ENCODE results near the gene GLB1L2. TPM values are rescaled to one million over a fixed set of nuclear protein-coding genes. Genes with fewer than 3 reads are reported as not detected.
"Not testable (repeated sequence)": the region's sequence is repeated elsewhere in the genome, so short reads cannot be mapped to it uniquely, and the experiment has no call there.

The GLB1L2 gene
- total RNA-seq, 1 donor from 2014 or later: 1.6 TPM

- ATAC-seq (no peak), DNase-seq (ENCODE audit: low spot score) (no peak)
- intact Hi-C loops (cut with DNase I): no loop called here
Observed at GRCh38 chr11:134317103-134317502, 14.7 kb upstream of the GLB1L2 start.

DNA sequence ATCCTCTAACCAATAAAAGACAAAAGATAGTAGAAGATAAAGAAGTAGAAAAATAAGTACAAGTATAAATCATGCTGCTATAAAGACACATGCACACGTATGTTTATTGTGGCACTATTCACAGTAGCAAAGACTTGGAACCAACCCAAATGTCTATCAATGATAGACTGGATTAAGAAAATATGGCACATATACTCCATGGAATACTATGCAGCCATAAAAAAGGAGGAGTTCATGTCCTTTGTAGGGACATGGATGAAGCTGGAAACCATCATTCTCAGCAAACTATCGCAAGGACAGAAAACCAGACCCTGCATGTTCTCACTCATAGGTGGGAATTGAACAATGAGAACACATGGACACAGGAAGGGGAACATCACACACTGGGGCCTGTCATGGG, 10.4 kb upstream of the GLB1L2 start:
- DNase-seq (ENCODE audit: low spot score); ATAC-seq; intact Hi-C loops (cut with DNase I): not testable (repeated sequence)

DNA sequence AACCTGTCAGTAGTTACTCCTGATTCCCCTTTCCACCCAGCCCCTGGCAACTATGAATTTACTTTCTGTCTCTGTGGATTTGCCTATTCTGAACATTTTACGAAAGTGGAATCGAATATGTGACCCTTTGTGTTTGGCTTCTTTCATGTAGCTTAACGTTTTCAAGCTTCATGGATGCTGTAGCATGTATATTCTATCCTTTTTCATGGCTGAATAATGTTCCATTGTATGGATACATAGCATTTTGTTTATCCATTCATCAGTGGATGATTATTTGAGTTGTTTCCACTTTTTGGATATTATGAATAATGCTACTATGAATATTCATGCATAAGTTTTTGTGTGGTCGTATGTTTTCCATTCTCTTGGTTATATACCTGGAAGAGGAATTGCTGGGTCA, 9.2 kb upstream of the GLB1L2 start:
- ATAC-seq: no peak
- intact Hi-C loops (cut with DNase I): no loop called here

GRCh38 chr11:134328433-134328832, 3.4 kb upstream of the GLB1L2 start:
- intact Hi-C loops (cut with DNase I): no loop called here
- no peak for ATAC-seq
- no peak for DNase-seq (ENCODE audit: low spot score)

More for the DNA sequence above, 9.2 kb upstream of the GLB1L2 start:
- DNase-seq (ENCODE audit: low spot score): no peak

GRCh38 chr11:134330611-134331353, 1.0 kb upstream of the GLB1L2 start:
- intact Hi-C loops (cut with DNase I): no loop called here
- no peak for DNase-seq (ENCODE audit: low spot score)
- no peak for ATAC-seq

DNA sequence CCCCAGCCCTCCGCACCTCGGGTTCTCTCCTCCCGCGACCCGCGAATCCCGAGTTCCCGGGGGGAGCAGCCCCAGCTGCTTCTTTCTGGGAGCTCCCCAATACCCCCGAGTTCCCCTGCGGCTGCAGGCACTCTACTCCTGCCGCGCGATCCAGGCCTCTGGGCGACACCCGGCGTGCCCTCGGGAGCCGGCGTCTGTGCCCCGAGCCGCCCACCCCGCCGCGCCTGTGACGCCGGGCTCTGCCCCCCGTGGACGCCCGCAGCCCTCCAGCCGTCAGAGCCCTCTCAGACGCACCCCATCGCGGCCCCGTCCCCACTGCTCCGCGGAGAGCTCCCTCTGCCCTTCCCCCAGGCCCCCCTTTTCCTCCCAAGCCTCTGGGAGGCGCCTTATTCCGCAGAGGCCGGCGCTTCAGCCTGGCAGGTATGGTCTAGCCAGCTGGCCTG, 422 bp downstream of the GLB1L2 start:
- DNase-seq (ENCODE audit: low spot score) (no peak), ATAC-seq (peak; percentile 12)
- intact Hi-C loops (cut with DNase I): no loop called here

GRCh38 chr11:134332782-134333181, 994 bp downstream of the GLB1L2 start:
- intact Hi-C loops (cut with DNase I): no loop called here
- ATAC-seq (no peak), DNase-seq (ENCODE audit: low spot score) (no peak)

DNA sequence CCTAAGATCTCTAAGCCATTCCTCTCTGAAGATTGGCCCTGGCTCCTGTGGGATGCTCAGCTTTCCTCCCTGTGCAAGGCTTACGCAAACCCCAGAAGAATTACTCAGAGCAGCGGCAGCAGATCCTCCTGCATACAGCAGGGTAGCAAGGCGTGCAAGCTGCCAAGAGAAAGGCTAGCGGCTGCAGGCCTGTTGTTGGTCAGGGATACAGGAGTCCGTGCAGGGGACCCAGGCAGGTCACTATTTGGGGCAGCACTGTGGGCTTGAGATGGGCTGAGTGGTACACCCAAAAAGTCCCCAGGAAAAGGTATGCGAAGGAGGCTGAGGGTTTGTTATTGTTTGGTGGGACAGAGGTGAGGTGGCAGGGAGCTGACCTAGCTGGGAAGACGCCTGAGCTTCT, 1.5 kb downstream of the GLB1L2 start:
- no peak for ATAC-seq
- intact Hi-C loops (cut with DNase I): no loop called here
- DNase-seq (ENCODE audit: low spot score): no peak

DNA sequence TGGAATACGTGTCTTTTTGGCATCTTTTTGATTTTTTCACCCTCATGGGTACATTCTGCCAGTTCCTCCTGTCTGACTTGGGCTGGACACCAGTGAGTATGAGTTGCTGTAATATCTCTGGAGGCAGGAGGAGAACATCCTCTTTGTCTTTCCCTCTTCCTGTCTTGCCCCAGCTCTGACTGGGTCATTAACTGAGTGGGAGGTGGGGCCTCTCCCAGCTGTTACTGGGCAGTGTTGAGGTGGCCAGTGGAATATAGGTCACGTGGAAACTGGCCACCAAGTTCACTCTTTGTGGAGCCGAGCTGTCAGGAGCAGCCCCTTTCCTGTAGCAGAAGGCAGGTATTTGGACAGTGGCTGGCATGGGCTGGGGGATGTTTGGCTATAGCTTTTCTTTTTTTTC, 2.2 kb downstream of the GLB1L2 start:
- intact Hi-C loops (cut with DNase I): no loop called here
- DNase-seq (ENCODE audit: low spot score) (no peak), ATAC-seq (no peak)

DNA sequence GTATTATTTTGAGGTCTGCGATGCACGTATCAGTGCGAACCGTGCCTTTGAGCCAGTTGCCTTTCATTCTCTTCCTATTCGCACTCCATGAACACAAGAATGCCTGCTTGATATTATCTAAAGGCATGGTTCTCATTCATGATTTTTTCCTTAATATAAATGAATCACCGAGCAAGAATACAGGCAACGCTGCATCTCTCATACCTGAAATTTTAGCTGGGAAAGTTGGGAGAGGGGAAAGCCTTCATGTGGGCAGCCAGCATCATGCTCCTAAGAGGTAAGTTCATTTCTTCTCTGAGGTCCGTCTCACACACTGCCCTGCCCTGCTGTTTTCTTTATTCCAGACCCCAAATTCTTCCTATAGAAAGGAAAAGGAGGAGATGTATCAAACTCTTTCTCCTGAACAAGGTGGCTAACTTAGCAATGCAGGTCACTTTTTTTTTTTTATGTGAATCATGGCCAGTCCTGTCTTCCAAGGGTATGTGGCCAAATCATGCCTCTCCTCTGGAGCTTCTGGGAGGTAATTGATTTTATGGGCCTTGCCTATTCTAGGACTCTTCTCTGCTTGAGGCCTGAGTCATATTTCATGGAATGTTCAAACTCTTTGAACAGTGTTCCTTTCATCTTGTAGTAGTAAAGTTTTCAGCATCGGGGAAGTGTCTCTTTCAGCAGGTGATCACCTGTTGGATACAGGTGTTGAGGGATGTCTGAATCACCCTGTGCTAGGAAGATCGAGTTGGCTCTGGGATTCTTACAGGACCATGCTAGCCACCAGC, 3.2 kb downstream of the GLB1L2 start:
- DNase-seq (ENCODE audit: low spot score): no peak
- no peak for ATAC-seq
- intact Hi-C loops (cut with DNase I): no loop called here

GRCh38 chr11:134337051-134337450, 5.3 kb downstream of the GLB1L2 start:
- intact Hi-C loops (cut with DNase I): no loop called here
- DNase-seq (ENCODE audit: low spot score) (no peak), ATAC-seq (no peak)

- intact Hi-C loops (cut with DNase I): no loop called here
- no peak for ATAC-seq
- no peak for DNase-seq (ENCODE audit: low spot score)
Observed at GRCh38 chr11:134338068-134338467, 6.3 kb downstream of the GLB1L2 start.

- intact Hi-C loops (cut with DNase I): no loop called here
- ATAC-seq: no peak
- DNase-seq (ENCODE audit: low spot score): no peak
Observed at GRCh38 chr11:134338654-134339053, 6.9 kb downstream of the GLB1L2 start.

GRCh38 chr11:134339756-134340155, 8.0 kb downstream of the GLB1L2 start:
- no peak for ATAC-seq
- intact Hi-C loops (cut with DNase I): no loop called here
- no peak for DNase-seq (ENCODE audit: low spot score)

DNA sequence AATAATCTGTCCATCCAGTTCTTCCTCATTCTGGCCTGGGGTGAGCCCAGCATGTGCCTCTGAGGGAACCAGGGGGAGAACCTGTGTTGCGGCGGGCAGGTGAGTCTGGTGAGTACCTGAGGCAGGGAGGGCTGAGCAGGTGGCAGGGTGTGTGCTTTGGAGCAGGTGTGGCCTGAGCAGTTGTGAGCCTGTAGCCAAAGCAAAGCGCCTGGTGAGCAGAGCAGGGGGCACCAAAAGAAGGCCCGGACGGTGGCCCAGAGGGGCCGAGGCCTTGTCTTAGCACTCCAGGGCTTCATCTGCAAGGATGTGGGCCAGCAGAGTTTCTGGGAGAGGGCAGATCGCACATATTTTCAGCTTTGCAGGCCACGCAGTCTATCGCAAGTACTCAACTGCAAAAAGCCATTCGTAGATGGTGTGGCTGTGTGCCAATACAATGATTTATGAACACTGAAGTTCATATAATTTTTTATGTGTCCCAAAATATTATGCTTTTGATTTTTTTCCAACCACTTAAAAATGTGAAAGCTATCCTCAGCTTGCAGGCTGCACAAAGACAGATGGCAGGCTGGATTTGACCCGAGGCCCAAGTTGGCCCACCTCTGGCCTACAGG, 8.7 kb downstream of the GLB1L2 start:
- ATAC-seq: no peak
- DNase-seq (ENCODE audit: low spot score): no peak
- intact Hi-C loops (cut with DNase I): no loop called here

DNA sequence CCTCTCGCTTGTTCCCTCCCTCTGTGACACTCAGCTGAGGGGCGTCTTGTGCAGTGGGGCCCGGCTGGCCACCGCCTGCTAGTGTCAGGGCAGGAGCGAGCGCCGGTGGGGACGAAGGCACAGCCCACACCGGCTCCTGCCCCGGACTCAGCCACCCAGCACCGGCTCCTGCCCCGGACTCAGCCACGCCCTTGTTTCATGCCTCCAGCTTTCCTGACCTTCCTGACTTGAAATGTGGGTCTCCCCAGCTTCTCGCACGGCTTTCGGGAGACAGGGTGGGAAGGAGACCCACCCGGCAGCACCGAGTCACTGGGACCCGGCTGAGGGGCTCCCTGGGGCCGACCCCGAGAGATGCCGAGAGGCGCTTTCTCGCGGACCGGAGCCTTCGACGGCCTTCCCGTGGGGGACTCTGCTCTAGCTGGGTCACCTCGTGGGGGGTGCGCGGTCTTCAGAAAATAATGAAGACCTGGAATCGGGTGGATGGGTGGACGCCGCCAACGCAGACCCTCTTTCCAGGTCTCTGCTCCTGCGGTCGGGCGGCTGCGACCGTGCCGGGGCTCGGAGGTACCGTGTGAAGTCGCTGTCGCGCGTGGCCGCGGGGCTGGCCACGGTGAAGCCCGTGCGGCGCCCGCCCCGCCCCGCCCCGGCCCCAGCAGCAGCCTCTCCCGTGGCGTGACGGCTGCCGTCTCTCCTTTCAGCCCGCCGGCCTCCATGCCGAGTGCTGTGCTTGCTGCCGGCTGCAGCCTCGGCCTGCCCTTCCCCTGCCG, 10.2 kb downstream of the GLB1L2 start:
- intact Hi-C loops (cut with DNase I): no loop called here
- no peak for ATAC-seq
- DNase-seq (ENCODE audit: low spot score): no peak

- intact Hi-C loops (cut with DNase I): no loop called here
- ATAC-seq: no peak
- no peak for DNase-seq (ENCODE audit: low spot score)
Observed at GRCh38 chr11:134342572-134343340, 11.0 kb downstream of the GLB1L2 start.

- ATAC-seq (no peak), DNase-seq (ENCODE audit: low spot score) (no peak)
- intact Hi-C loops (cut with DNase I): no loop called here
Observed at GRCh38 chr11:134343646-134344045, 11.9 kb downstream of the GLB1L2 start.

All from sciatic nerve (tissue), 2 donors.